ENCODE results near the gene GRAMD4. TPM values are rescaled to one million over a fixed set of nuclear protein-coding genes. Genes with fewer than 3 reads are reported as not detected.

Gene GRAMD4
- total and polyA plus RNA-seq, 10 of the 15 experiments (the other 5 are each of a cell fraction or from before 2014, with no cell fraction given), result 0.21 to 45.5 (median 10.6) TPM

GRCh38 chr22:46592390-46592872 is 27.8 kb upstream of the GRAMD4 start (continued):
- peak; percentile 28; the same call in 1 of the 2 replicates for TF ChIP-seq ZBTB40 (IDR thresholded peaks at IDR 0.05; ENCODE audit: borderline replicate concordance)
- TF ChIP-seq TBL1XR1 (IDR thresholded peaks at IDR 0.05; ENCODE audit: low read depth, low read length), result no peak
- TF ChIP-seq SIX5 (IDR thresholded peaks at IDR 0.05; ENCODE audit: low read depth, low read length, severe bottlenecking), result no peak
- peak; percentile 73 for TF ChIP-seq NFIC (IDR thresholded peaks at IDR 0.05; ENCODE audit: low read depth, low read length)
- TF ChIP-seq RB1 (IDR thresholded peaks at IDR 0.05; ENCODE audit: borderline replicate concordance), result no peak
- no peak for TF ChIP-seq ATF3 (IDR thresholded peaks at IDR 0.05; ENCODE audit: borderline replicate concordance, extremely low read depth, low read depth, low read length)
- TF ChIP-seq SP1 (IDR thresholded peaks at IDR 0.05; ENCODE audit: low read depth, low read length), result peak; percentile 22
- no peak for TF ChIP-seq CUX1 (IDR thresholded peaks at IDR 0.05; ENCODE audit: insufficient replicate concordance, low read depth, low read length)
- no peak for TF ChIP-seq POLR2A (IDR thresholded peaks at IDR 0.05; ENCODE audit: low read depth, low read length)
- no peak for TF ChIP-seq ZBED1 (IDR thresholded peaks at IDR 0.05; ENCODE audit: borderline replicate concordance)
- TF ChIP-seq BCL3 (IDR thresholded peaks at IDR 0.05; ENCODE audit: borderline replicate concordance, insufficient read depth, low read depth, low read length, poor library complexity, severe bottlenecking), result peak; percentile 51
- TF ChIP-seq KAT2A (conservative IDR thresholded peaks at IDR 0.05; ENCODE audit: control insufficient read depth, low read depth, low read length), result no peak
- no peak for TF ChIP-seq ESRRA (IDR thresholded peaks at IDR 0.05; ENCODE audit: low read length)
- no peak for TF ChIP-seq NRF1 (conservative IDR thresholded peaks at IDR 0.05; ENCODE audit: low read depth, low read length)
- TF ChIP-seq ZNF274 (IDR thresholded peaks at IDR 0.05; ENCODE audit: insufficient read depth, insufficient read length), result no peak
- no peak for TF ChIP-seq SKIL (IDR thresholded peaks at IDR 0.05; ENCODE audit: low read depth, poor library complexity, severe bottlenecking)
- TF ChIP-seq NFYB (IDR thresholded peaks at IDR 0.05; ENCODE audit: insufficient read depth, low read depth, low read length), result 0 out of 2 replicates have a peak, but pooled peaks have one; percentile 24
